CD4-positive, alpha-beta T cell treated with Interferon gamma for 1 hour (primary cell): Measurements from ENCODE around the gene NMNAT2.
"Not testable (repeated sequence)": the region's sequence is repeated elsewhere in the genome, so short reads cannot be mapped to it uniquely, and the experiment has no call there.

Source experiments
- DNase-seq: peaks from one replicate; pipeline ENCODE4 v3.0.0-alpha.2; 2020

NMNAT2 gene

GRCh38 chr1:183282101-183282855 is 135.9 kb downstream of the NMNAT2 start:
- DNase-seq, result no peak

GRCh38 chr1:183281553-183282091 is 136.6 kb downstream of the NMNAT2 start:
- DNase-seq, result peak; percentile 62

- no peak for DNase-seq
Observed at GRCh38 chr1:183281039-183281438, 137.1 kb downstream of the NMNAT2 start.

GRCh38 chr1:183279835-183280234 is 138.3 kb downstream of the NMNAT2 start:
- DNase-seq, result peak; percentile 59

GRCh38 chr1:183278739-183279591 is 139.2 kb downstream of the NMNAT2 start:
- no peak for DNase-seq

GRCh38 chr1:183277821-183278738 is 140.1 kb downstream of the NMNAT2 start:
- no peak for DNase-seq

GRCh38 chr1:183276386-183277080 is 141.6 kb downstream of the NMNAT2 start:
- no peak for DNase-seq

- no peak for DNase-seq
Observed at GRCh38 chr1:183275322-183275721, 142.9 kb downstream of the NMNAT2 start.

GRCh38 chr1:183274836-183275235 is 143.3 kb downstream of the NMNAT2 start:
- DNase-seq, result no peak

- DNase-seq, result not testable (repeated sequence)
Observed at GRCh38 chr1:183273984-183274383, 144.2 kb downstream of the NMNAT2 start.

- DNase-seq, result no peak
Observed at GRCh38 chr1:183273300-183273699, 144.9 kb downstream of the NMNAT2 start.

- DNase-seq, result no peak
Observed at GRCh38 chr1:183272390-183272848, 145.8 kb downstream of the NMNAT2 start.

- DNase-seq, result no peak
Observed at GRCh38 chr1:183270541-183271141, 147.5 kb downstream of the NMNAT2 start.

- no peak for DNase-seq
Observed at GRCh38 chr1:183267646-183268431, 150.3 kb downstream of the NMNAT2 start.

GRCh38 chr1:183263886-183264602 is 154.1 kb downstream of the NMNAT2 start:
- no peak for DNase-seq

- DNase-seq, result no peak
Observed at GRCh38 chr1:183262628-183263200, 155.5 kb downstream of the NMNAT2 start.

- no peak for DNase-seq
Observed at GRCh38 chr1:183259924-183260323, 158.3 kb downstream of the NMNAT2 start.

GRCh38 chr1:183255073-183255472 is 163.1 kb downstream of the NMNAT2 start:
- no peak for DNase-seq

GRCh38 chr1:183251959-183252450 is 166.2 kb downstream of the NMNAT2 start:
- no peak for DNase-seq
